ENCODE data around the gene METTL24. TPM values are rescaled to one million over a fixed set of nuclear protein-coding genes. Genes with fewer than 3 reads are reported as not detected.
"Not testable (repeated sequence)": the region's sequence is repeated elsewhere in the genome, so short reads cannot be mapped to it uniquely, and the experiment has no call there.

Gene METTL24
- total RNA-seq, 1 experiment from 2014 or later: 2.6 TPM

- in situ Hi-C loops (cut with HindIII; ENCODE audit: low sequenced_read_pairs): no loop called here
- no peak for DNase-seq (ENCODE audit: low spot score)
These were observed 38.3 kb downstream of the METTL24 start for GRCh38 chr6:110319843-110320242.

GRCh38 chr6:110319381-110319780 lies 38.8 kb downstream of the METTL24 start:
- in situ Hi-C loops (cut with HindIII; ENCODE audit: low sequenced_read_pairs): no loop called here

GRCh38 chr6:110318971-110319370 lies 39.2 kb downstream of the METTL24 start:
- in situ Hi-C loops (cut with HindIII; ENCODE audit: low sequenced_read_pairs): no loop called here
- no peak for DNase-seq (ENCODE audit: low spot score)

More at GRCh38 chr6:110319381-110319780, 38.8 kb downstream of the METTL24 start:
- DNase-seq (ENCODE audit: low spot score): no peak

GRCh38 chr6:110317646-110318045 lies 40.5 kb downstream of the METTL24 start:
- no peak for DNase-seq (ENCODE audit: low spot score)
- in situ Hi-C loops (cut with HindIII; ENCODE audit: low sequenced_read_pairs): no loop called here

- in situ Hi-C loops (cut with HindIII; ENCODE audit: low sequenced_read_pairs): no loop called here
- no peak for DNase-seq (ENCODE audit: low spot score)
These were observed 41.0 kb downstream of the METTL24 start for GRCh38 chr6:110317189-110317588.

GRCh38 chr6:110315869-110316398 lies 42.2 kb downstream of the METTL24 start:
- DNase-seq (ENCODE audit: low spot score): no peak
- in situ Hi-C loops (cut with HindIII; ENCODE audit: low sequenced_read_pairs): no loop called here

GRCh38 chr6:110315207-110315868 lies 42.8 kb downstream of the METTL24 start:
- no peak for DNase-seq (ENCODE audit: low spot score)
- in situ Hi-C loops (cut with HindIII; ENCODE audit: low sequenced_read_pairs): no loop called here

- DNase-seq (ENCODE audit: low spot score): no peak
- in situ Hi-C loops (cut with HindIII; ENCODE audit: low sequenced_read_pairs): no loop called here
These were observed 47.2 kb downstream of the METTL24 start for GRCh38 chr6:110310861-110311446.

GRCh38 chr6:110309432-110309831 lies 48.7 kb downstream of the METTL24 start:
- in situ Hi-C loops (cut with HindIII; ENCODE audit: low sequenced_read_pairs); DNase-seq (ENCODE audit: low spot score): not testable (repeated sequence)

- in situ Hi-C loops (cut with HindIII; ENCODE audit: low sequenced_read_pairs): no loop called here
- no peak for DNase-seq (ENCODE audit: low spot score)
These were observed 50.8 kb downstream of the METTL24 start for GRCh38 chr6:110307368-110307767.

GRCh38 chr6:110305832-110306231 lies 52.3 kb downstream of the METTL24 start:
- in situ Hi-C loops (cut with HindIII; ENCODE audit: low sequenced_read_pairs); DNase-seq (ENCODE audit: low spot score): not testable (repeated sequence)

GRCh38 chr6:110303692-110304091 lies 54.5 kb downstream of the METTL24 start:
- in situ Hi-C loops (cut with HindIII; ENCODE audit: low sequenced_read_pairs); DNase-seq (ENCODE audit: low spot score): not testable (repeated sequence)

- DNase-seq (ENCODE audit: low spot score): no peak
- in situ Hi-C loops (cut with HindIII; ENCODE audit: low sequenced_read_pairs): no loop called here
These were observed 59.2 kb downstream of the METTL24 start for GRCh38 chr6:110298916-110299315.

GRCh38 chr6:110298411-110298810 lies 59.7 kb downstream of the METTL24 start:
- in situ Hi-C loops (cut with HindIII; ENCODE audit: low sequenced_read_pairs): no loop called here
- no peak for DNase-seq (ENCODE audit: low spot score)

- in situ Hi-C loops (cut with HindIII; ENCODE audit: low sequenced_read_pairs): no loop called here
- DNase-seq (ENCODE audit: low spot score): no peak
These were observed 61.7 kb downstream of the METTL24 start for GRCh38 chr6:110296241-110297025.

GRCh38 chr6:110295451-110296165 lies 62.5 kb downstream of the METTL24 start:
- in situ Hi-C loops (cut with HindIII; ENCODE audit: low sequenced_read_pairs): no loop called here
- no peak for DNase-seq (ENCODE audit: low spot score)

GRCh38 chr6:110287462-110288341 lies 70.4 kb downstream of the METTL24 start:
- in situ Hi-C loops (cut with HindIII; ENCODE audit: low sequenced_read_pairs): no loop called here
- DNase-seq (ENCODE audit: low spot score): no peak

GRCh38 chr6:110285306-110286060 lies 72.7 kb downstream of the METTL24 start:
- DNase-seq (ENCODE audit: low spot score): no peak
- in situ Hi-C loops (cut with HindIII; ENCODE audit: low sequenced_read_pairs): no loop called here

Measured in G401 (cell line).